Measurements from ENCODE around the gene GPATCH2. TPM values are rescaled to one million over a fixed set of nuclear protein-coding genes. Genes with fewer than 3 reads are reported as not detected.

Gene GPATCH2
- total and polyA plus RNA-seq, 8 donors = 2.7 to 9.0 (median 5.0) TPM

DNA sequence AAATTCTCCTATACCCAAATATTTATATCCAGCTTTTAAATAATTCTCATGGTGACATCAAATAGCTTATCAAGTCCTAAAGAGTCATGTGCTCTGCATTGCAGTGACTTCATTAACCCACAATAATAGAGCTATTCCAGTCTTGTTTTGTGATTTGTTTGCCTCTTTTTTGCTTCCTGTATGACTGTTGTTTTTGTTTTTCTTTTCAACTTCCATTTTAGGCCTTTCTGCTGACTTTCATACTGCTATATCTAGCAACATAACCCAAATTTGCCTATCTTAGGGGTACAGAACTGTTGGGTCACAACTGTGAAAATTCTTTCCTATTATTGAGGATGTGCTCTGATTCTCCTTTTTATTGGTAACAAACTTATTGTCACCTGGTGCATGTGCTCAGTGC lies 30.5 kb upstream of the GPATCH2 start:
- intact Hi-C loops (cut with DNase I) = no loop called here
- no peaks in the 10 kb centered on the region for H3K9me3 ChIP-seq
- no peaks in the 10 kb centered on the region for H3K27me3 ChIP-seq
- ATAC-seq (no peak), DNase-seq (no peak), FAIRE-seq (no peak)
- TF ChIP-seq, protein P1, sequence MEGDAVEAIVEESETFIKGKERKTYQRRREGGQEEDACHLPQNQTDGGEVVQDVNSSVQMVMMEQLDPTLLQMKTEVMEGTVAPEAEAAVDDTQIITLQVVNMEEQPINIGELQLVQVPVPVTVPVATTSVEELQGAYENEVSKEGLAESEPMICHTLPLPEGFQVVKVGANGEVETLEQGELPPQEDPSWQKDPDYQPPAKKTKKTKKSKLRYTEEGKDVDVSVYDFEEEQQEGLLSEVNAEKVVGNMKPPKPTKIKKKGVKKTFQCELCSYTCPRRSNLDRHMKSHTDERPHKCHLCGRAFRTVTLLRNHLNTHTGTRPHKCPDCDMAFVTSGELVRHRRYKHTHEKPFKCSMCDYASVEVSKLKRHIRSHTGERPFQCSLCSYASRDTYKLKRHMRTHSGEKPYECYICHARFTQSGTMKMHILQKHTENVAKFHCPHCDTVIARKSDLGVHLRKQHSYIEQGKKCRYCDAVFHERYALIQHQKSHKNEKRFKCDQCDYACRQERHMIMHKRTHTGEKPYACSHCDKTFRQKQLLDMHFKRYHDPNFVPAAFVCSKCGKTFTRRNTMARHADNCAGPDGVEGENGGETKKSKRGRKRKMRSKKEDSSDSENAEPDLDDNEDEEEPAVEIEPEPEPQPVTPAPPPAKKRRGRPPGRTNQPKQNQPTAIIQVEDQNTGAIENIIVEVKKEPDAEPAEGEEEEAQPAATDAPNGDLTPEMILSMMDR (IDR thresholded peaks at IDR 0.05) = no peak
- H3K27ac ChIP-seq = no peak overlapping the region
- H3K4me1 ChIP-seq = no peaks in the 10 kb centered on the region
- H3K4me3 ChIP-seq = no peak overlapping the region
- no peaks in the 10 kb centered on the region for H3K36me3 ChIP-seq

DNA sequence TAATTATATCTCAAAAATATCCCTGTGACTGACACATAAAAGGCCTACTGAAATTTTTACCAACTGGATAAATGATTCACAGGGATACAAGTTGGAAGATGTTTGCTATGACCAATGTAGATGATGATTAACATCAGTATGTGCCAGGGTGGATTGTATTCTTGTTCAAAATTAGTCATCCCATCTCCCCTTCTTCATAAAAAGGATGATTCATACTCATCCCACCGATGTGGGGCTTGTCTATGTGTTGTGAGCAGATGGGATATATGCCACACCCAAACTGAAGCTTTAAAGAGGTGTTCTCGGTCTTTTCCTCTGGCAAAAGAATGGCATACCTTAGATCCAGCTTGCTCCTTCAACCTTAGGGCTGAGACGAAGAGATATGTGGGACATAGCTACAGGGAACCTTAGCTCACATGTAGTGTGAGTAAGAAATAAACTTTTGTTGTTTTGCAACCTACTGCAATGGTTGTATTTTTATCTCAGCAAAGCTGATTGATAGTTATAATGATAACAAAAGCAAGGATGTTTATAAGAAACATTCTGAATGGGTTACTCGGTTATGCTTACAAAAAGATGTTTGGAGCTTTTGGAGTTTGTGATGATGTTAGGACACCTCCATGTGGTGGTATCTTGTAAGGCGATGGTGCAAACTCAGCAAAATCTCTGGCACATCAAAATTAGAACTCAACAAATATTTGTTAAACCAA lies 29.6 kb upstream of the GPATCH2 start:
- Histone ChIP-seq H3K9me3 (no peaks in the 10 kb centered on the region), H3K4me1 (no peaks in the 10 kb centered on the region), H3K27me3 (no peaks in the 10 kb centered on the region), H3K4me3 (no peak overlapping the region), H3K36me3 (no peaks in the 10 kb centered on the region), H3K27ac (no peak overlapping the region)
- TF ChIP-seq, protein P1 (IDR thresholded peaks at IDR 0.05) = no peak
- WGBS, 2 donors = 61 to 66% methylated on average over 5 of the region's 5 CpGs
- intact Hi-C loops (cut with DNase I) = no loop called here
- DNase-seq (no peak), FAIRE-seq (no peak), ATAC-seq (peak in 1 of 4 donors; percentile 27)

DNA sequence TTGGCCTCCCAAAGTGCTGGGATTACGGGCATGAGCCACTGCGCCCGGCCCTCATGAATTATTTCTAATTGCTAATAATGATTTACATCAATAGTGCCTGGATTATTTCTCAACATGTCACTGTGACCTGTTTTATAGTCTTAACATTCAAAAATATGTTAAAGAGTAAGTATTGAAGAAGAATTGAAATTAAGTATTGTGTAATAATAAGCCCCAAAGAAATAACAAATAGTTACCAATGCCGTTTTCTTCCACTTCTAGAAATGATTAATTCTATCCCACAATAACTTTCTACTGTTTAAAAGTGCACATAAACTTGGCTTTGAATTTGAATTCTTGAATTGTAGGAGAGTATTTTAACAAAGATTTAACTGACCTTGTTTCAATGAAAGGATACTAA lies 19.8 kb upstream of the GPATCH2 start:
- ATAC-seq = no peak
- Histone ChIP-seq H3K4me3 (no peak overlapping the region), H3K27me3 (no peaks in the 10 kb centered on the region), H3K4me1 (no peaks in the 10 kb centered on the region), H3K9me3 (no peaks in the 10 kb centered on the region), H3K36me3 (no peaks in the 10 kb centered on the region), H3K27ac (no peak overlapping the region)
- WGBS, 2 donors = 86 to 87% methylated on average over 4 of the region's 4 CpGs
- TF ChIP-seq, protein P1 (IDR thresholded peaks at IDR 0.05) = no peak
- FAIRE-seq = no peak
- intact Hi-C loops (cut with DNase I) = no loop called here
- no peak for DNase-seq

DNA sequence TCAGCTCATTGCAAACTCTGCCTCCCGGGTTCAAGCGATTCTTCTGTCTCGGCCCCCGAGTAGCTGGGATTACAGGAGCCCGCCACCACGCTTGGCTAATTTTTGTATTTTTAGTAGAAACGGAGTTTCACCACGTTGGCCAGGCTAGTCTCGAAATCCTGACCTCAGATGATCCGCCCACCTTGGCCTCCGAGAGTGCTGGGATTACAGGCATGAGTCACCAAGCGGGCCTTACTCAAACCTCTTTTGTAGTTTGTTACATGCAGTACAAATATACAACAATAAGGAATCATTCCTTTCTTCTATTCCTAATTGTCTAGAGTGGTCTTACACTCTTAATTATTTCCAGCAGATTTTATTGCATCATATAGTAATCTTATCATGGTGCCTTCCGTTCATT lies 16.9 kb upstream of the GPATCH2 start:
- H3K27ac ChIP-seq = no peak overlapping the region
- H3K36me3 ChIP-seq = no peaks in the 10 kb centered on the region
- FAIRE-seq (no peak), ATAC-seq (no peak), DNase-seq (no peak)
- no peaks in the 10 kb centered on the region for H3K4me1 ChIP-seq
- WGBS, 2 donors = 89 to 92% methylated on average over 13 of the region's 13 CpGs
- H3K4me3 ChIP-seq = no peak overlapping the region
- intact Hi-C loops (cut with DNase I) = no loop called here
- no peaks in the 10 kb centered on the region for H3K27me3 ChIP-seq
- TF ChIP-seq, protein P1 (IDR thresholded peaks at IDR 0.05) = no peak
- H3K9me3 ChIP-seq = no peaks in the 10 kb centered on the region

DNA sequence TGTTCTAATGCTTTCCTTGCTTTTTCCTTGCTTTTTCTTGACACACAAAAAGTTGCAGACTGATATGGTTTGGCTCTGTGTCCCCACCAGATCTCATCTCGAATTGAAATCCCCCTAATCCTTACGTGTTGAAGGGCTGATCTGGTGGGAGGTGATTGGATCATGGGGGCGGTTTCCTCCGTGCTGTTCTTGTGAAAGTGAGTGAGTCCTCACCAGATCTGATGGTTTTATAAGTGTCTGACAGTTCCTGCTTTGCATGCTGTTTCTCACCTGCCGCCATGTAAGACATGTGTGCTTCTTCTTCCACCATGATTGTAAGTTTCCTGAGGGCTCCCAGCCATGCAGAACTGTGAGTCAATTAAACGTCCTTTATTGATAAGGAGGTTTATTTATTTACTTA lies 11.6 kb upstream of the GPATCH2 start:
- ATAC-seq (no peak), FAIRE-seq (no peak), DNase-seq (no peak)
- no peaks in the 10 kb centered on the region for H3K9me3 ChIP-seq
- no peak overlapping the region for H3K27ac ChIP-seq
- intact Hi-C loops (cut with DNase I) = no loop called here
- H3K4me1 ChIP-seq = no peaks in the 10 kb centered on the region
- TF ChIP-seq, protein P1 (IDR thresholded peaks at IDR 0.05) = no peak
- no peaks in the 10 kb centered on the region for H3K36me3 ChIP-seq
- H3K27me3 ChIP-seq = no peaks in the 10 kb centered on the region
- H3K4me3 ChIP-seq = no peak overlapping the region
- 55 to 61% methylated on average over 6 of the region's 6 CpGs for WGBS, 2 donors

Measured in pancreas (tissue), 10 donors.